GM18870 (cell line): ENCODE measurements around the gene LGR4.
"Not testable (repeated sequence)": the region's sequence is repeated elsewhere in the genome, so short reads cannot be mapped to it uniquely, and the experiment has no call there.

Source experiments
- ATAC-seq: cut with Tn5 transposase; IDR thresholded peaks from one replicate; pipeline ENCODE4 v1.9.1; 2021; ENCODE audit warnings: moderate library complexity; ENCODE audit not compliant: unreplicated experiment

LGR4 gene

GRCh38 chr11:27355575-27356104, 117.0 kb downstream of the LGR4 start:
- no peak for ATAC-seq

- ATAC-seq, result no peak
Measured at GRCh38 chr11:27354359-27354965, 118.1 kb downstream of the LGR4 start.

DNA sequence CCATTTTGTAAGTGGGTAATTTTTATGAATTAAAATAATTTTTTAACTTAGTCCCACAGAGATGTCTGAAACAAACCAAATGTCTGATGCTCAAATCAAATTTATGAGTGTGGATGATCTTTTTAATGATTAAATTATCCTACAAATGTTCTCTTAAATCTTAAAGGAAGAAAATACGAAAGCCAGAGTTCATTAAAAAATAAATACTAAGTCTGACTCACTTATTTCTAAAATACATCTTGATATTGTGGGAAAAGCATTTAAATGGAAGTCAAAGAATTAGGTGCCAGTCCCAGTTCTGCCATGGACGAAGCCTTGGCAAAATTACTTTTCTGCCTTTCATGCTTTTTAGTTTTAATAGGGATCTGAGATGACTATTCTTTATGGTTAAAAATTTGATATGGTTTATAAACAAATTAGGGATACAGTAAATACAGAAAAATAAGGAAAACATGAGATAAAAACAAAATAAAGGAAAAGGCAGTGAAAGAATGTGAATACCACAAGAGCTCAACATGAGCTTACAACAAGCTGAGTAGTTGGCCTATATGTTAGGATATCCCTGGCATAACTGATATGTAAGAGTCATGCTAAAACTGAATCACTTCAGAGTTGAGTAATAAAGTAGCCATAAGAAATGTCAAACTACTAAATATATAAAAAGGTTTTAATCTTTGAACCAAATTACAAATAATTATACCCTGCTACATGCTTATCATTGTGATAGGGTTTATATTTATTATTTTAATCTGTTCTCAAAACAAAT, 118.8 kb downstream of the LGR4 start:
- ATAC-seq, result no peak

DNA sequence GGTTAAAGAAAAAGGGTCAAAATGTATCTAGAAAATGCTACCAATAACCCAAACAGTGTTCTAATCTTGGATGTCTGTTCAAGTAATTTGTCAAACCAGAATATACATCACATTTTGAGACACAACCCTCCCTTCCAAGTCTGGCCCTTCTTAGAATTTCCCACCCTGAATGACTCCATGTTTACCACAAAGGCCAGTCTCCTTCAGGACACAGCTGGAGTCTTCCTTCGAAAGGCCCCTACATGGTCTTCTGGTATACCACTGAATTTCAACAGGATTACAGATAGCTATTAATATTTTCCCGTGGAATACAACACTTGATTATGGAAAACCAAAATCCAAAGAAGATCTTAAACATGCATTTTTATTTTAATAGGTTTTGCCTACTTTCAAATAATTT, 119.8 kb downstream of the LGR4 start:
- ATAC-seq, result no peak

DNA sequence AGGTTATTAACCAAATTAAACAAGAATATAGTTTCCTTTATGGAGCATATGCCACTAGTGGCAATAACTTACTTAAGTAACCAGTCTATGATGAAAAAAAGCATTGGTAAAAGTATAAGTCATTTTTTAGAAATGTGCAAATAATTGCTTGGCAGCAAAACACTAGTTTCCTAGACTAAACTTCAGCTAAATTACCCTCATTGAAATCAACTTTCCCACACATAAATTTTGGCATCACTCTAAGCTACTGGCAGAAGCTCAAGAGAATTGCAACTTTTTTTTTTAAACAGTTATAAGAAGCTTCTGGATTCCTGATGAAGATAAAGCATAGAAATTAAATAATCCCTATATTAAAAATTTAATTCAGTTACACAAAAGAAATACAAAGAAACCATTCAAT, 122.1 kb downstream of the LGR4 start:
- no peak for ATAC-seq

GRCh38 chr11:27349919-27350318, 122.7 kb downstream of the LGR4 start:
- ATAC-seq, result no peak

GRCh38 chr11:27348340-27348873, 124.2 kb downstream of the LGR4 start:
- ATAC-seq, result no peak

GRCh38 chr11:27347359-27348339, 124.9 kb downstream of the LGR4 start:
- ATAC-seq, result no peak

GRCh38 chr11:27339941-27340340, 132.6 kb downstream of the LGR4 start:
- no peak for ATAC-seq

GRCh38 chr11:27334764-27335163, 137.8 kb downstream of the LGR4 start:
- ATAC-seq, result not testable (repeated sequence)

GRCh38 chr11:27331981-27332380, 140.6 kb downstream of the LGR4 start:
- ATAC-seq, result no peak

GRCh38 chr11:27330633-27331270, 141.8 kb downstream of the LGR4 start:
- ATAC-seq, result no peak

DNA sequence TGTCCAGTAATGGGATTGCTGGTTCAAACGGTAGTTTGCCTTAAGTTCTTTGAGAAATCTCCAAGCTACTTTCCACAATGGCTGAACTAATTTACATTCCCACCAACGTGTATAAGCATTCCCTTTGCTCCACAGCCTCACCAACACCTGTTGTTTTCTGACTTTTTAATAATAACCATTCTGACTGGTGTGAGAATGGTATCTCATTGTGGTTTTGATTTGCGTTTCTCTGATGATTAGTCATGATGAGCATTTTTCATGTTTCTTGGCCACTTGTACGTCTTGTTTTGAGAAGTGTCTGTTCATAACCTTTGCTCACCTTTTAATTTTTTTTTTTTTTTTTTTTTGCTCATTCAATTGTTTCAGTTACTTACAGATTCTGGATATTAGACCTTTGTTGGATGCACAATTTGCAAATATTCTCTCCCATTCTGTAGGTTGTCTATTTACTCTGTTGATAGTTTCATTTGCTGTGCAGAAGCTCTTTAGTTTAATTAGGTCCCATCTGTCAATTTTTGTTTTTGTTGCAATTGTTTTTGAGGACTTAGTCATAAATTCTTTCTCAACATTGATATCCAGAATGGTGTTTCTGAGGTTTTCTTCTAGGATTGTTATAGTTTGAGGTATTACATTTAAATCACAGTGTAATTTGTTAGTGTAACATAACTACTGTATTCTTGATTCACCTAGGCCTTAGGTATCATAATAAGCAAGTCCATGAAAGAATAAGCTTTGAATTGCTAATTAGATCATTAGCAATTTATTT, 142.5 kb downstream of the LGR4 start:
- no peak for ATAC-seq

GRCh38 chr11:27328614-27329013, 144.0 kb downstream of the LGR4 start:
- ATAC-seq, result no peak

DNA sequence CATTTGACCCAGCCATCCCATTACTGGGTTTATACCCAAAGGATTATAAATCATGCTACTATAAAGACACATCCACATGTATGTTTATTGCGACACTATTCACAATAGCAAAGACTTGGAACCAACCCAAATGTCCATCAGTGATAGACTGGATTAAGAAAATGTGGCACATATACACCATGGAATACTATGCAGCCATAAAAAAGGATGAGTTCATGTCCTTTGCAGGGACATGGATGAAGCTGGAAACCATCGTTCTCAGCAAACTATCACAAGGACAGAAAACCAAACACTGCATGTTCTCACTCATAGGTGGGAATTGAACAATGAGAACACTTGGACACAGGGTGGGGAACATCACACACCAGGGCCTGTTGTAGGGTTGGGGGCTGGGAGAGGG, 145.5 kb downstream of the LGR4 start:
- not testable (repeated sequence) for ATAC-seq

GRCh38 chr11:27322196-27322595, 150.4 kb downstream of the LGR4 start:
- not testable (repeated sequence) for ATAC-seq

DNA sequence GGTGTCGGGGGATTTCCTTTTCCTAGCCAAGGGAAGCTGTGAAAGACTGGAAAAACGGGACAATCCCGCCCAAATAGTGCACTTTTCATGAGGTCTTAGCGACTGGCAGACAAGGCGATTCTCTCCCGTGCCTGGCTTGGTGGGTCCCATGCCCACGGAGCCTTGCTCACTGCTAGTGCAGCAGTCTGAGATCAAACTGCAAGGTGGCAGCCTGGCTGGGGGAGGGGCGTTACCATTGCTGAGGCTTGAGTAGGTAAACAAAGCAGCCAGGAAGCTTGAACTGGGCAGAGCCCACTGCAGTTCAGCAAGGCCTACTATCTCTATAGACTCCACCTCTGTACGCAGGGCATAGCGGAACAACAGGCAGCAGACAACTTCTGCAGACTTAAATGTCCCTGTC, 151.2 kb downstream of the LGR4 start:
- ATAC-seq, result not testable (repeated sequence)

DNA sequence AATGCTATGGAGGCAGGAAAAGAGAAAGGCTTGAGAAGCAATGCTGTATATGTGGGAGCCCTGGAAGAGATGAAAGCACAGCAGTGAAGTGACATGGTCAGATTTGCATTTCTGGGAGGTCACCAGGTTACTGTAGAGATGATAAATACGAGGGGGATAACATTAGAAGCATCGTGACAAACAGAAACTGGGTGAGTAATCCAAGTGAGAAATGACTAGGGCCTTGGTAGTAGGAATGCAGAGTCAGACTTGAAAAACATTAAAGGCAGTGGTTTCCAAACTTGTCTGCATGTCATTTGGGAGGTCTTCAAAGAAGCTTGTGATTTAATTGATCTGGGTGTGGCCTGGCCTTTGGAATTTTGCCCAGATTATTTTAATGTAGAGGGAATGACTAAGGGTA, 153.5 kb downstream of the LGR4 start:
- ATAC-seq, result peak; percentile 100

- ATAC-seq, result no peak
Measured at GRCh38 chr11:27317751-27318150, 154.8 kb downstream of the LGR4 start.
